HG03520 (cell line): ENCODE data around the gene LCN2.
"Not testable (repeated sequence)": the region's sequence is repeated elsewhere in the genome, so short reads cannot be mapped to it uniquely, and the experiment has no call there.

ENCODE experiments used
- ATAC-seq: cut with Tn5 transposase; IDR thresholded peaks from one replicate; pipeline ENCODE4 v1.9.1; 2021; ENCODE audit warnings: mild to moderate bottlenecking, moderate library complexity; ENCODE audit not compliant: unreplicated experiment

Gene LCN2

DNA sequence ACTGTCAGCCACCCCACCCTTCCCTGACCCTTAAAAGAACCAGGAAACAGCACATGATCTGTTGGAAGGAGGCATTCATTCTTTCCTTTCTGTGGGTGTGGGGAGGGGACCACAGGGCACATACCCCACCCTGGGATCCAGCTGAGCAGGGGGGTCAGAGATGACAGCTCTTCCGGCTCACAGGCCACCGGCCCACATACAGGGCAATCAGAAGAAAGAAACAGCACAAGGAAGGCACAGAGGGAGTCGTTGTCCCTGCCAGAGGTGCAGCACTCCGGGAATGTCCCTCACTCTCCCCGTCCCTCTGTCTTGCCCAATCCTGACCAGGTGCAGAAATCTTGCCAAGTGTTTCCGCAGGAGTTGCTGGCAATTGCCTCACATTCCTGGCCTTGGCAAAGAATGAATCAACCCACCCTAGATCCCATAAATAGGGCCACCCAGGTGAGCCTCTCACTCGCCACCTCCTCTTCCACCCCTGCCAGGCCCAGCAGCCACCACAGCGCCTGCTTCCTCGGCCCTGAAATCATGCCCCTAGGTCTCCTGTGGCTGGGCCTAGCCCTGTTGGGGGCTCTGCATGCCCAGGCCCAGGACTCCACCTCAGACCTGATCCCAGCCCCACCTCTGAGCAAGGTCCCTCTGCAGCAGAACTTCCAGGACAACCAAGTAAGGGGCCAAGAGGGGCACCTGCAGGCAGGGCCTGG, at the start of gene LCN2:
LCN2 (plus strand) TSS at position 453 of the 701 bp plus-strand sequence; CDS start at position 526, 73 bp downstream.
- ATAC-seq: no peak

DNA sequence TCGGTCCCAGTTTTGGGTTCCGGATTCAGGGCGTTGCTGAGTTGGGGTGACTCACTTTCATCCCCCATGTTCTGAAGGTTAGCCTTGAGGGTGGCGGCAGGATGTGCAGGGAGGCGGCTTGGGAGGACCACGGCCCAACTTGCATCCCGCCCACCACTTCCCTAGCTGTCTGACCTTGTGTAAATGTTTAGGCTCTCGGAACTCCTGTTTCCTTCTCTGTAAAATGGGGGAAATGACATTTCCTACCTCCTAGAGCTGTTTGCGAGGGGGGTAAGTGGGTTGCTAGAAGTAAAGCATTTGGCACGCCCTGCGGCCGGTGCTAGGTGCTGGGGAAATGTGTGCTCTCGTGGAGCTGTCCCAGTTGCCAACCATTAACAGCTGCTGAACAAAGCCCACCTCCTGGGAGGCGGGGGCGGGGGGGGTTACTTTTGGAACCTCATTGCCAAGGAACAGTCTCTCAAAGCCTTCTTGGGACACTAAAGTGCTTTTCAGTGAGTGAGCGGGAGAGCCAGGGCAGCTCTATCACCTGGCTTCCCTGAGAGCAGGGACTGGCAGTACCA, 49.2 kb upstream of the LCN2 start:
- no peak for ATAC-seq

DNA sequence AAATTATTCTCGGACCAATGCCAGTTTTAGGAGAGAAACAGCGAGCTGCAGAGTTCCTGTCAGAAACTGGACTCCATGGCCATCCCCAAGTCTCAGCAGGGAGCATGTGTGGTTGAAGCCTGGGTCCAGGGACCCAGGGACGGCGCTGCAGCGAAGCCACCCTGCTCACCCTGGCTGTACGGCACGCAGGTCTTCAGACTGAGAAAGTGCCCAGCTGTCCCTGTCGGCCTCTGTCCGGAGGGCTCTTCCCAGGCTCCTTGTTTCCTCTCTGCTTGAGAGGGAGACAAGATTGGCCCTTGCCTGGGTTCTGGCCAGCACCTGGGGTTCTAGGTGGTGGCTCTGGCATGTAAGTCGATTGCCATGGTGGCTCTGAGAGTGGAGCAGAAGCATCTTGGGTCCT, 48.7 kb upstream of the LCN2 start:
- no peak for ATAC-seq

DNA sequence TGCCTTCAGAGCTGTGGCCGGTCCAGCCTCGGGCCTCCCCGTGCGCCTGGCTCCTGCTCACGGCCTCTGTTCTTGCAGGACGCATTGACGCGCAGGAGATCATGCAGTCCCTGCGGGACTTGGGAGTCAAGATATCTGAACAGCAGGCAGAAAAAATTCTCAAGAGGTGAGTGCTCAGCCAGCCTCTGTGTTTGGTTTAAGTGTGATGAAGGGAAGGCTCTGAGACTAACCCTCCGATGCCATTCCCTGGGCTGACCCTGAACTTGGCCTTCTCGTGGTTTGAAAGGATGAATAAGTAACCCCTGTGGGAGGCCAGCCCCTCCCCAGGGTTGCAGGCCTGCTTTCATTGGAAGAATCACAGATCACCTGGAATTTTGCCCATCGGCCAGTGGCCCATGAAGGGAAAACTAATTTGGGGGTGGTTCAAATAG, 48.0 kb upstream of the LCN2 start:
- ATAC-seq: no peak

DNA sequence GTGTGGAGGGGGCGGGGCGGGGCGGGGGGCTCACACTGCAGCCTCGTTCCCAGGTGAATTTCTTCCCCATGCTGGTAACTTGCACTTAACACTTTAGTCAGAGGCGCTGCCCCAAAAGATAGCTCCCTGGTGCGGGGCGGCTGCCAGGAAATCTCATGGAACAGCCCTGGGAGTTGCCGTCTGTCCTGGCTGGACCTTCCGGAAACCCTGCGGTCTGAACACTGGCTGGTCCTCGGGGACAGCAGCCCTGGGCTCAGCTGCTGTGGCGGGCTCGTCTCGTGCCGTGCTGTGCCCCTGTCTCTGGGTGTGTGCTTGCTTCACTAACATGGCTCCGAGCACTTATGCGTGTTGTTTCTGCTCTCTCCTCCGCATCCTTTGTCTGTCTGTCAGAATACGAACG, 47.6 kb upstream of the LCN2 start:
- ATAC-seq: no peak

DNA sequence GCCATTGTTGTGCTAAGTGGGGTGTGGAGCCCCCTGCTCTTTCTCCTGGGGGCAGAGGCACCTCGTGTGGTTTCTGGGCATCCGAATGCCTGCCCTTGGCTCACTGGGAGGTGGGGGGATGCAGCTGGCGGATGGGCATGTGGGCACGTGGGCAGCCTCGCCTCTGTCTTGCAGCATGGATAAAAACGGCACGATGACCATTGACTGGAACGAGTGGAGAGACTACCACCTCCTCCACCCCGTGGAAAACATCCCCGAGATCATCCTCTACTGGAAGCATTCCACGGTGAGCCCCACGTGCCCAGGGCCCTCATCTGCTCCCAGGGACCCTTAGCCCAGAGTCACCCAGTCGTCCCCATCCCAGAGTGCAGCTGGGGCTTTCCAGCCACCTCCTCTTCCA, 47.1 kb upstream of the LCN2 start:
- ATAC-seq: no peak

DNA sequence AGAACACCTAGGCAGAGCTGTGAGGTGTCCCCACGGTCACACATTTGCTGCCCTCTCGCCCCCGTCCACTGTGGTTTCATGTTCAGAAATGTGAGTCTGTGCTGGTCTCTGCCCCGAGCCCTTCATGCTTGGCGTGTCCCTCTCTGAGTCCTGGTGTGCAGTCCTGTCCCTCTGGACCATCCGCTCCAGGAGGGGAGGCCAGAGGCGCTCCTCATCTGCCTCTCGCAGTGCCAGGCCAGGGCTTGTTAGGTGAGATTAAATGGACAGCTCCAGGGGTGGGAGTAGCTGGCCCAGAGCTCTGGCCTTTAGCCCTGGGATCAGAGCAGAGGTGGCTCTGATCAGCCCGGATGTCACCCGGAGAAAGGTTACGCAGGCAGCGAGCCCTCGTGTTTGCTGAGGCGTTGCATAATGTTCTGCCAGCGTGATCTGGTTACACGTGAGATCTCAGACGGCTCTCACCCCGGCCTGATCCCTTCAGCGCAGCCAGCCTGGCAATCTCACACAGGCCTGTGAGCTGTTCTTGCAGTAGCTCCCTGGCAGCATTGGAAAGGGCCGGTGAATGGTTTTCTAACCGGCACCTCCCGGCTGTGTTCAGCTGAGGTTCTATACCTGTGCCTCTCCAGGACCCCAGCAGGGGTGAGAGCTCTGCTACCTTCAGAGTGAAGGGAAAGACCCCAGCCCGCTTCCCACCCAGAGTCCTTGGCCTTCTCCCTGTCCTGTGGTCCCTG, 46.2 kb upstream of the LCN2 start:
- no peak for ATAC-seq

DNA sequence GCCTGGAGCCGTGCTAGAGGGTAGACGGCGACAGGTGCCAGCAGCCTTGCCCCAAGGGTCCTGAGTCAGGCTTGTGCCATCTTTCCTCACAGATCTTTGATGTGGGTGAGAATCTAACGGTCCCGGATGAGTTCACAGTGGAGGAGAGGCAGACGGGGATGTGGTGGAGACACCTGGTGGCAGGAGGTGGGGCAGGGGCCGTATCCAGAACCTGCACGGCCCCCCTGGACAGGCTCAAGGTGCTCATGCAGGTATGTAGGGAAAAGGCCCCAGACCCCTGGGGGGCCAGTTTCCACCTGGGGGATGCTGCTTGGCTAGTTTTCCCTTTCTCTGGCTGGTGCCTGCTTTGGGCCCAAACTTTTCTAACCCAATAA, 45.7 kb upstream of the LCN2 start:
- ATAC-seq: no peak

DNA sequence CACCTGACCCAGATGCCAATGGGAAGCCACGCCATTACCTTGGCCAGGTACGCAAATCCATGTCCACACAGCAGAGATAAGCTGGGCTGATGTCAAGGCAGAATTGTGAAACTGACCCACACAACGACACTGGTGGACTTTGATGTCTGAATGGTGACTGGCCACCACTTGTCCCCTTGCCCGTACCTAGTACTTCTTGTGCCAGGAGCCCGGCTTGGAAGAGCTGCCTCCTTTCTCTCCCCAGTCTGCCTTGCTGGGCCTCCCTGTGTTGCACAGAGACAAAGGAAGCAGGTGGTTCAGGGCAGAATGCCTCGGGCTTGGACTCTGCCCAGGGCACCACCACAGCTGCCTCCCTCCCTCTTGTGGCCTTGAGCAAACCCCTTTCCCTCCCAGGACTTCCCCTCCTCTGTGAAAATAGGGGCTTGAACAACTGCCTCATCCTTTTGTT, 45.1 kb upstream of the LCN2 start:
- no peak for ATAC-seq

DNA sequence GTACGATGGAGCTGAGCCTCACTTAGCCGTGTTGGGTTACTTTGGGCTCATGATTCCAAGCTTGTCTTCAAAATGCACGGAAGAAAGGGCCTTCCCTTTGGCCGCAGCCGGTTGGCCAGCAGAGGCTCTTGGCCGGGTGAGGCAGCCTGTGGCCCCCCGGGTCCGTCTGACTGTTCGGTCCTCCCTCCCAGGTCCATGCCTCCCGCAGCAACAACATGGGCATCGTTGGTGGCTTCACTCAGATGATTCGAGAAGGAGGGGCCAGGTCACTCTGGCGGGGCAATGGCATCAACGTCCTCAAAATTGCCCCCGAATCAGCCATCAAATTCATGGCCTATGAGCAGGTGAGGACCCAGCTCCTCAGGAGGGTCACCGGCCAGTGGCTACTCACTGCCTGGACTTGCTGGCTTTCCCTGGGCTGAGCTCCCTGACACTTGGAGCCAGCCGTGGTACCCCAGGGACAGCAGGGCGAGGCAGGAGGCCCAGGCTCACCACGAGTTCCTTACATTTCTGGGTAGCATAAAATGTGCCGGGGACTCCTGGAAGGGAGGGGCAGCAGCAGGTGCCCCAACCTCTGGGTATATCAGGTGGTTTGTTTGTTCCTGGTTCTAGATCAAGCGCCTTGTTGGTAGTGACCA, 43.6 kb upstream of the LCN2 start:
- ATAC-seq: no peak

DNA sequence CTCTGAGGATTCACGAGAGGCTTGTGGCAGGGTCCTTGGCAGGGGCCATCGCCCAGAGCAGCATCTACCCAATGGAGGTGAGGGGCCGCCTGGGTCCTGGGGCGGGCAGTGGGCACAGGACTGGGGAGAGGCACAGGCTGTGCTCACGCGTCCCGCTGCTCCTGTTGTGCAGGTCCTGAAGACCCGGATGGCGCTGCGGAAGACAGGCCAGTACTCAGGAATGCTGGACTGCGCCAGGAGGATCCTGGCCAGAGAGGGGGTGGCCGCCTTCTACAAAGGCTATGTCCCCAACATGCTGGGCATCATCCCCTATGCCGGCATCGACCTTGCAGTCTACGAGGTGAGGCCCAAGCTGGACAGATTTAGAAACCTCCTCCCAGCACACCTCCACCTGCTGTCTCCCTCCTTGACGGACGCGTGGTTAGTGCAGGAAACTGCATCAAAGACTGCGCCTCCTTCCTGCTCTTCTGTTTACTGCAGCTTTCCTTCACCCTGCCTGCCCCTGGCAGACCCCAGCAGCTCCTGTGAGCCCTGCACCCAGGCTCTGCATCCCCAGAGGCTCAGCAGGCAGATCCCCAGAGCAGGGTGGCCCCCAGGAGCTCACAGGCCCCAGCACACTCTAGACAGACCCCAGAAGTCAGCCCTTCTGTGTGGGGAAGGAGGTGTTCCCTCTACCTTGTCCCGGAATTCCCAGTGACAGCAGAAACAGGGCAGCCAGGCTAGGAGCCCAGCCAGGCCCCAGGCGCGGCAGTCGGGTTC, 42.9 kb upstream of the LCN2 start:
- ATAC-seq: no peak

DNA sequence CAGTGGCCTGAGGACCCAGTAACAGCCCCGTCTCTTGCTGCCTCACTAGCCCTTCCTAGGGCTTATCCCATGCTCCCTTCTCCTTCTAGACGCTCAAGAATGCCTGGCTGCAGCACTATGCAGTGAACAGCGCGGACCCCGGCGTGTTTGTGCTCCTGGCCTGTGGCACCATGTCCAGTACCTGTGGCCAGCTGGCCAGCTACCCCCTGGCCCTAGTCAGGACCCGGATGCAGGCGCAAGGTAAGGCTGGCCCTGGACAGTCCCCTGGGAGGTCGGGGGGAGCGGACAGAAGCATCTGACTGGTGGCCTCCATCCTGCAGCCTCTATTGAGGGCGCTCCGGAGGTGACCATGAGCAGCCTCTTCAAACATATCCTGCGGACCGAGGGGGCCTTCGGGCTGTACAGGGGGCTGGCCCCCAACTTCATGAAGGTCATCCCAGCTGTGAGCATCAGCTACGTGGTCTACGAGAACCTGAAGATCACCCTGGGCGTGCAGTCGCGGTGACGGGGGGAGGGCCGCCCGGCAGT, 42.2 kb upstream of the LCN2 start:
- no peak for ATAC-seq

DNA sequence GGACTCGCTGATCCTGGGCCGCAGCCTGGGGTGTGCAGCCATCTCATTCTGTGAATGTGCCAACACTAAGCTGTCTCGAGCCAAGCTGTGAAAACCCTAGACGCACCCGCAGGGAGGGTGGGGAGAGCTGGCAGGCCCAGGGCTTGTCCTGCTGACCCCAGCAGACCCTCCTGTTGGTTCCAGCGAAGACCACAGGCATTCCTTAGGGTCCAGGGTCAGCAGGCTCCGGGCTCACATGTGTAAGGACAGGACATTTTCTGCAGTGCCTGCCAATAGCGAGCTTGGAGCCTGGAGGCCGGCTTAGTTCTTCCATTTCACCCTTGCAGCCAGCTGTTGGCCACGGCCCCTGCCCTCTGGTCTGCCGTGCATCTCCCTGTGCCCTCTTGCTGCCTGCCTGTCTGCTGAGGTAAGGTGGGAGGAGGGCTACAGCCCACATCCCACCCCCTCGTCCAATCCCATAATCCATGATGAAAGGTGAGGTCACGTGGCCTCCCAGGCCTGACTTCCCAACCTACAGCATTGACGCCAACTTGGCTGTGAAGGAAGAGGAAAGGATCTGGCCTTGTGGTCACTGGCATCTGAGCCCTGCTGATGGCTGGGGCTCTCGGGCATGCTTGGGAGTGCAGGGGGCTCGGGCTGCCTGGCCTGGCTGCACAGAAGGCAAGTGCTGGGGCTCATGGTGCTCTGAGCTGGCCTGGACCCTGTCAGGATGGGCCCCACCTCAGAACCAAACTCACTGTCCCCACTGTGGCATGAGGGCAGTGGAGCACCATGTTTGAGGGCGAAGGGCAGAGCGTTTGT, 41.6 kb upstream of the LCN2 start:
- no peak for ATAC-seq

DNA sequence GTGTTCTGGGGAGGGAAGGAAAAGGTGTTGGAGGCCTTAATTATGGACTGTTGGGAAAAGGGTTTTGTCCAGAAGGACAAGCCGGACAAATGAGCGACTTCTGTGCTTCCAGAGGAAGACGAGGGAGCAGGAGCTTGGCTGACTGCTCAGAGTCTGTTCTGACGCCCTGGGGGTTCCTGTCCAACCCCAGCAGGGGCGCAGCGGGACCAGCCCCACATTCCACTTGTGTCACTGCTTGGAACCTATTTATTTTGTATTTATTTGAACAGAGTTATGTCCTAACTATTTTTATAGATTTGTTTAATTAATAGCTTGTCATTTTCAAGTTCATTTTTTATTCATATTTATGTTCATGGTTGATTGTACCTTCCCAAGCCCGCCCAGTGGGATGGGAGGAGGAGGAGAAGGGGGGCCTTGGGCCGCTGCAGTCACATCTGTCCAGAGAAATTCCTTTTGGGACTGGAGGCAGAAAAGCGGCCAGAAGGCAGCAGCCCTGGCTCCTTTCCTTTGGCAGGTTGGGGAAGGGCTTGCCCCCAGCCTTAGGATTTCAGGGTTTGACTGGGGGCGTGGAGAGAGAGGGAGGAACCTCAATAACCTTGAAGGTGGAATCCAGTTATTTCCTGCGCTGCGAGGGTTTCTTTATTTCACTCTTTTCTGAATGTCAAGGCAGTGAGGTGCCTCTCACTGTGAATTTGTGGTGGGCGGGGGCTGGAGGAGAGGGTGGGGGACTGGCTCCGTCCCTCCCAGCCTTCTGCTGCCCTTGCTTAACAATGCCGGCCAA, 40.8 kb upstream of the LCN2 start:
- ATAC-seq: no peak

DNA sequence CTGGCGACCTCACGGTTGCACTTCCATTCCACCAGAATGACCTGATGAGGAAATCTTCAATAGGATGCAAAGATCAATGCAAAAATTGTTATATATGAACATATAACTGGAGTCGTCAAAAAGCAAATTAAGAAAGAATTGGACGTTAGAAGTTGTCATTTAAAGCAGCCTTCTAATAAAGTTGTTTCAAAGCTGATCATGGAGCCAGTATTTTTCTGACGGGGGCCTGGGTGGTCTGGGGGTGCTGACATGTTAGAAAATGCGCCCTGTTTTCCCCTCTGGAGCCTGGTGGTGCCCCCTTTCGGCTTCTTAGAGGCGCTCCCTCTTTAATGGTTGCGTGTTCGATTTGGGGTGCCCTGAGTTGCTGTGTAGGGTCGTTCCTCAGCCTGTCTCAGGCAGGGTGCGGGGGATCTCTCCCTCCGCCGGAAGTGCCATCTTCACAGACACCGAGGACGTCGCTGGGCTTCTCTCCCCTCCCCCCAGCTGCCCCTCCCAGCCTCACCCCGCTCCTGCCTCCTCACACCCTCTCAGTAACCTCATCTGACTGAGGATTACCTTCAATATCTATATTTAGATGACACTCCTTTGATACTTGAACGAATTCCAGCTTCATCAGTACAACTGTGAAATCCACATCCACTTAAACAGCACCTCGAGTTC, 40.1 kb upstream of the LCN2 start:
- ATAC-seq: no peak

DNA sequence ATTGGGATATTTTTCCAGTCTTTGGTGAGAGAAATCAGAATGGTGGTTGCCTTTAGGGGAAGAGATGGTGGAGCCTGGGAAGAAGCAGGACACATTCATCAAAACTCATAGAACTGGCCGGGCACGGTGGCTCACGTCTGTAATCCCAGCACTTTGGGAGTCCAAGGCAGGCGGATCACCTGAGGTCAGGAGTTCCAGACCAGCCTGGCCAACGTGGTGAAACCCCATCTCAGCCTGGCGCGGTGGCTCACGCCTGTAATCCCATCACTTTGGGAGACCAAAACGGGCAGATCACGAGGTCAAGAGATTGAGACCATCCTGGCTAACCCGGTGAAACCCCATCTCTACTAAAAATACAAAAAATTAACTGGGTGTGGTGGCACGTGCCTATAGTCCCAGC, 37.5 kb upstream of the LCN2 start:
- ATAC-seq: not testable (repeated sequence)

DNA sequence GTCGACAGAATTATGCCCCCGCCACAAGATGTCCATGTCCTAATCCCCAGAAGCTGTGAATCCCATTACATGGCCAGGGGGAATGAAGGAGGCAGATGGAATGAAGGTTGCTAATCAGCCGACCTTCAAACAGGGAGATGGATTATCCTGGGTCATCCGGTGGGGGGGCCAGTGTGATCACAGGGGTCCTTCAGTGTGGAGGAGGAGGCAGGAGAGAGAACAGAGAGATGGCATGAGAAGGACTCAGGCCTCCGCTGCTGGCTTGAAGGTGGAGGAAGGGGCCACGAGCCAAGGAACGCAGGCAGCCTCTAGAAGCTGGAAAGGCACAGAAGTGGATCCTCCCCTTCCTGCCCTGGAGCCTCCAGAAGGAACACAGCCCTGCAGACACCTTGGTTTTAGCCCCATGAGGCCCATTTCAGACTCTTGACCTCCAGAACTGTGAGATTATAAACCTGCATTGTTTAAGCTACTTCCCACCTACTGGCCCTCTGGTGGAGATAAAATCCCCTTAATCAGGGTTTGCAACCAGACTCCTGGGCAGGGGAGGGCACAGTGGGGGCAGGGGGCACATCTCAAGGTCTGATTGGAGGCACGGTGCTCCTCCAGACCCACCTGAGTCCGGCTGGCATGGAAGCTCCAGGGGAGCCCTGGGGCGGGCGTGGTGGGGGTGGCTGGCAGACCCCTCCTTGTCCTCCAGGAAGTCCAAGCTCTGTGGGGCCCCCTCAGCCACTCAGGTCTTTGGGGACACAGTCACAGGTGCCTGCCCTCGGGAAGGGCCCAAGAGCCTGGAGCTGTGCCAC, 35.5 kb upstream of the LCN2 start:
- no peak for ATAC-seq
